Esophagus mucosa (tissue), 1 donor: Measurements from ENCODE around the gene KIRREL3. TPM values are rescaled to one million over a fixed set of nuclear protein-coding genes. Genes with fewer than 3 reads are reported as not detected.

Source experiments
- ATAC-seq: fragments of 200-7000 bp; cut with Tn5 transposase; one replicate; pipeline ENCODE4 v1.9.1; 2020
- total RNA-seq: library from RNA; stranded (reverse); gene quantifications from one replicate; pipeline ENCODE4 v1.2.4, GENCODE V29; 2023
- donor health status: DM: yes; HTN: yes; CAD: no.

The KIRREL3 gene
- total RNA-seq, 1 donor from 2014 or later, result 0.36 TPM

DNA sequence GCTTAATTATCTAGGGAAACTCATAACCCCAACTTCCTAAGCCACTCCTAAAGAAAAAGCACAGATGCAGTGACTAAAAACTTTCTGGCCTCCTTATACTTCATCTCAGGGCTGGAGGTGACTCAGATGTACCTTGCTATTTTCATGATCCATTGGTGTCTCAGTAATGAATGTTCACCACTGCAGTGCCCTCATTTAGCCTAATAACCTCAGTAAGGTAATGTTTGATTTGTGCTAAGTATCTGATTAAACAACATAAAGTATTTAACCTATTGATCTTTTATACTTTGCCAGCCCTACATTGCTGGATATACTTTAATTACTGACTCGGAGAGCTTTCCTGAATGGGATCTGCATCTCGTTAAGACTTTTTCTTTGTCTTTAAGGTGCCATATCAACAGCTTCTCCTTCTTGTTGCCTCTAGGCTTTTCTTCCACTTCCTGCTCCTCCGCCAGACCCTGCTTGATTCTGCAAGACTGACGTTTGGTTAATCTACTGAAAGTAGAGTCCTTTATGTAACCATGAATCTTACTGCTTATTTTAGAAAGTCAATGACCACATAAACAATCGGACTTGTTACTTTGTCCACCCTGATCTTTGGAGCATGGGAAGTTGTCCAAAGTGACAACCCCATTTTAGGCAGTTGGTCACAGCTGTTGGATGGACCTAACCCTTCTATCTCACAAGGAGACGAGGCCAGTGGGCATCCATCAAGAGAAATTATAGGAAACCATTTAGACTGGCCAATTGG, 342.1 kb downstream of the KIRREL3 start:
- no peak for ATAC-seq

DNA sequence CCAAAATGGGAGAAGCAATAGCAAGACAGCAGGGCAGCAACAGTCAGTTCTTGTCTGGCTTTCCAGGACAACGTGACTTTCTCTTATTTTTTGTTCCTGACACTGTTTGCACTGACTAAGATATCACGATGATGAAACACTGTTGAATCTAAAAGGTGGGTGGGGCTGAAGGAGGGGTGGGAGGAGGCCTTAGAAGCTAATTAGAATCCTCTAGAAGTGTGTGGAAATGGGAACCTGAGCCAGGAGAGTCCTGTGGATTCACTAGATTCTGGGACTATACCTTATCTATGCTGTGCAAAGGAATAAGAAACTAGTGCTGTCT, 344.8 kb downstream of the KIRREL3 start:
- peak; percentile 82 for ATAC-seq

DNA sequence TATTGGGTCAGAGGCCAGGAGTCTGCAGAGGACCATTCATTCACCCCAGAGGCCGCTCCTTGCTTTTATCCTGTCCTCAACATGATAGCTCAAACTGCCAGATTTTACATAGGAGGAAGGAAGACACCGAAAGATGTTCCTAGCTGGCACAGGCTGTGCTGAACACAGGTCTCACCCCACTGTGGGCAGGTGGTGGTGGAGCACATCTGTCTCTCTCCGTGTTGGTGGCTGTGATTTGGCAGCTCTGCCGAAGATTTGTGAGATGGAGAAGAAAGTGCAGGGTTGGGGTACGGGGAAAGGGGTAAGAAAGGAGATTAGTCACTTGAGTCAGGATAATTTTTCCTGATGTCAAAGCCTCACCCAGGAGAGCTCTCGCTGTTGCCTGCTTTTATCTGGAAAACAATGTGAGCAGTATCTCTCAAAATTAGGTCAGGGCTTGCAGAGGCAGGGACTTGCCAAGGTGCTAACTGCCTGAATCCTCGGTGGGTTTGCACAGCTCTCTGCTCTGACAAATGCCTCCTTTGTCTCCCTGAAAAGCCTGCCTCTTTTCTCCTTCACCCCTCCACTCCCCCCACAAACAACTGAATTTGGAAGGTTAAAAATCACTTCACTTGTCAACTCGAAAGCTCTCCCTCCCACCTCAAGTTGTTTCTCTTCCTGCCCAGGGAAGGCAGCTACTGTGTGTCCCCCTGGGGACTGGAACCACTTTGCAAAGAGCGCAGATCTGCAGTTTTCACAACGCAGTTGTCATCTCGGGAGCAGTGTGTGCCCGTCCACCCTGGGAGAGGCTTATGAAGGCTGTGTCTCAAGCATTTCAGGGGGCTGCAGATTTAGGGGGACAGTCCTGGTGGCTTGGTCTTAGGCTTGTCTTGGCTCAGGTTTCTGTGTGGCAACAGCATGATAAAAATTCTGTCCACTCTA, 345.4 kb downstream of the KIRREL3 start:
- no peak for ATAC-seq

DNA sequence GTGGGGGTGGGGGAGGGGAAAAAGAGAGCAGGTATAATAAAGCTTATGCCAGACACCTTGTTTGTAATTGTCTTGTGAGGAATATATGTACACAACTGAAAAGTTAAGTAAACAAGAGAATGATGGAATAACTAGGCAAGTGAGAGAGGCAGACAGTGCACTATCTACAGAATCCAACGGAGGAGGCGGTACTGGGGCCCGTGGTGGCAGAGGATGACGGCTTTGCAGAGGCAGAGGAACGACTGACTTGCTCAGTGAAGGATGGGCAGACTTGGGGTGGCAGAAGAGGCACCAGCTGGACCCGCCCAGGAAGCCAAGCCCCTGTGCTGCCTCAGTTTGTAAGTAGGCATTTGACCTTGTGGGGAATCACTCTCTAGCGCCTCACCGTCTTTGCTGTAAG, 347.5 kb downstream of the KIRREL3 start:
- no peak for ATAC-seq

DNA sequence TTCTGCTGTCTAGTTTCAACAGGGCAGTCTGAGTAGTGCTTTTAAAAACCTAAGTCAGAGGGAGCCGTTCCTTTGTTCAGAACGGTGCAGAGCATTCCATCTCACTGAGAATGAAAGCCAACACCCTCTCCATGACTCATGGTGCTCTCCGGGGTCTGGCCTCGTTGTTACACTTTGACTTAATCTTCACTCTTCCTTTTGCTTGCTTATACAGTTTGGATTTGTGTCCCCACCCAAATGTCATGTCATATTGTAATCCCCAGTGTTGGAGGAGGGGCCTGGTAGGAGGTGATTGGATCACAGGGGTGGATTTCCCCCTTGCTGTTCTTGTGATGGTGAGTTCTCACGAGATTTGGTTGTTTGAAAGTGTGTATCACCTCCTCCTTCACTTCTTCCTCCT, 352.8 kb downstream of the KIRREL3 start:
- peak; percentile 98 for ATAC-seq

DNA sequence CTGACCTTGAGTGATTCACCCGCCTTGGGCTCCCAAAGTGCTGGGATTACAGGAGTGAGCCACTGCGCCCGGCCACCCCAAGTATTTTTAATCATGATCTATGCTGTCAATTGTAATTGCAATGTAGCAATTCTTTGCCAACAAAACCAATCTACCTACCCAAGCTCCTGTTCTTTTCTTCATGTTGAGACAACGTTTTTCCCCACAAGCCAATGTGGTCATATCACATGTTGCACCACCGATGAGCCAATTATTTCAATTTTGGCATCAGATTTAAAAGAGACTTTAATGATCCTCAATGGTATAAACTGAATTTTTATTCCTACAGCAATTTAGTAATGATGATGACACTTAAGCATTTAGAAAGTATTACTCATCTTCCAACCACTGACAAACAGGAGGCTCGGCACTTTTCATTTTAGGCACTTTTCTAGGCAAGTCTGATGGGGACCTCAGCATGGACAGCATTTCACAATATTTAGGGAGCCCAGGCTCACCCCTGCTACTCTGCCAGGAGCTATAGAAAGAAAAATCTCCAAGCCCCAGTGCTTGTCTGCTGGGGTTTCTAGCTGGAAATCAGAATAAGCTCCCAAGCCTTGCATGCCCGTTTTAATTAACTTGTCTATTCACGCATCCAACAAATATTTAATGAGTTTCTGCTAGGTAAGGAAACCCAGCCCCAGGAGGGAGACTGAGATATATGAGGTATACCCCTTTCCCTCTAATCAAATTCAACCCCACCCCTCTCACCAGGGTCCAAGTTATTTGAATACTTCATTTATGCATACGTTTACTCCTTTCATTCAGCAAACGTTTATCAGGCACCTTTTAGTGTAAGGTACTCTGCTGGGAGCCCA, 353.6 kb downstream of the KIRREL3 start:
- peak; percentile 62 for ATAC-seq

DNA sequence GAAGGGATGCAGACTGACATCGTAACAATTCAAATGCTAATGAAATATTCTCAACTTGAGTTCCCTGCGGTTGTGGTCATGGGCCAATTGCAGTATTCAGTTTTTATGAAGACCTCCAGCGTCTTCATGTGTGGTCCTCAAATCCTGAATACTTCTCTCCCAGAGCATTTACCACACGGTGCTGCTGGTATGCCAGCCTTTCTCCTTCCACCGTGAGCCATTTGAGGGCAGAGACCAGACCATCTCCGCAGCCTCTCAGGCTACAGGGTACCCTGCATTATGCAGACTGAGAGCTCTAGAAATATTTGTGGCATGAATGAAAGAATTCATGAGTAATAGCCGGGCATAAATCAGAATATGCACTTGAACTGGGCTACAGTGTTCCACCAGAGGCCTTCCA, 355.4 kb downstream of the KIRREL3 start:
- no peak for ATAC-seq

DNA sequence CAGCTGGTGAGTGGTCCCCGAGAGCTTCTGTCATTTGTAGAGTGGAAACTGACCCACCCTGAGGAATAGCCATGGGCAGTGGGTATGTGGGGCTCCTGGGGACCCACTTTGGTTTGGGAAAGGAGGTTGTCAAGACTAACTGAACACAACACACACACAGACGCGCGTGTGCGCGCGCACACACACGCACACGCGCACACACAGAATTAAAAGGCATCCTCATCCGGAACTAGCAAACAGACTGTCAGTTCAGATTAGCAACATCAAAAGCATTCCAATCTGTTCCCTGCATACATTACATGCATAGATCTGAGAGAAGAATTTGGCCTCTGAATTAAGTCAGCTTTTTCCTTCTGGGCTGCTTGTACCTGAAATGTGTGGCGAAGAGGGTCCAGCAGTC, 360.4 kb downstream of the KIRREL3 start:
- ATAC-seq, result no peak

DNA sequence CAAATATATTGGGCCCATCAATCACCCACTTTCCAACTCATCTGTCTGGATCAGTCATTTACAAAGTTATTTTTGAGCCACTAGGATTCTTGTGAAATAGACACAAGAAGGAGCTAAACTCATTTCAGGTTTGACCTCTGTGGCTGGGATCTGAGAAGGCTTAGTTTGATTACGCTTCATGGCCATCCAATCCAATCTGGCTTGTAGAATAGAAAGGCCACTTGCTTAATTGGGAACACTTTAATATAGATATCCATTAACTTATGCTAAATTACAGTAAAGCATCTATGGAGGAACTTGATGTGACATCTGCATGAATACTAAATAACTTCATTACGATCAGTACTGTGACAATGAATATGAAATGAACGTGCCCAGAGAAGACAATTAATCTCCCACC, 360.9 kb downstream of the KIRREL3 start:
- ATAC-seq, result no peak

DNA sequence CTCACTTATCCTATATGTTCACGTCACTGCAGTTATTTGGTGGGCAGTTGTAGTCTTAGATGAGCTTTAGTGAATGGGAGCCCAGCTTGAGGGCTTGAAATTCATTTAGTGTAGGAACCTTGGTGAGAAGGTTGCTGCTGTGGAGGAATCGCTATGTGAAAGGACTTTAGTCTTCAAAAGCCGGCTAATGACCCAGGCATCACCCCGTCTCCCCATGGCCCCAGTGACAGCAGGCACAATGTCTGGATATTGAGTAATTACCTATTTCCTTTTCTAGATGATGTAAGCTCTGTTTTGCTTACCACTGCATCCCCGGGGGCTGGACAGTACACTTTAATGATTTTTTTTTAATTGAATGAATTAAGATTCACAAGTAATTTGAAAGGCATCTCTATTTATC, 361.9 kb downstream of the KIRREL3 start:
- ATAC-seq, result no peak

DNA sequence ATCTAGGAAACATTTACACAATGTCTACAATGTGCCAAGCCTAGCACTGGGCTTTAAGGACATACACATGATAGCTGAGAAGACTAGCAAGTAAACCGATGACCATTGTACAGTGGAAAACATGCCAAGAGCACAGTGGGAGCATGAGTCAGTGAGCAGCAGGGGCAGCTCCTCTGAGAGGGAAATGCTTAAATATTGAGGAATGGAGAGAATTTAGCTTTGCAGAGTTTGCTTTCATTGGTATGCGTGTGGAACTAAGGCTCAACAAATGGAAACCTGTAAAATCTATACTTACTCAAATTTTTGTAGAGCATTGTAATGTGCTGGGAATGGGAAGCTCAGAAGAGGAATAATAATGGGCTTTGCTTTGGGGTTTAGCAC, 362.8 kb downstream of the KIRREL3 start:
- no peak for ATAC-seq

DNA sequence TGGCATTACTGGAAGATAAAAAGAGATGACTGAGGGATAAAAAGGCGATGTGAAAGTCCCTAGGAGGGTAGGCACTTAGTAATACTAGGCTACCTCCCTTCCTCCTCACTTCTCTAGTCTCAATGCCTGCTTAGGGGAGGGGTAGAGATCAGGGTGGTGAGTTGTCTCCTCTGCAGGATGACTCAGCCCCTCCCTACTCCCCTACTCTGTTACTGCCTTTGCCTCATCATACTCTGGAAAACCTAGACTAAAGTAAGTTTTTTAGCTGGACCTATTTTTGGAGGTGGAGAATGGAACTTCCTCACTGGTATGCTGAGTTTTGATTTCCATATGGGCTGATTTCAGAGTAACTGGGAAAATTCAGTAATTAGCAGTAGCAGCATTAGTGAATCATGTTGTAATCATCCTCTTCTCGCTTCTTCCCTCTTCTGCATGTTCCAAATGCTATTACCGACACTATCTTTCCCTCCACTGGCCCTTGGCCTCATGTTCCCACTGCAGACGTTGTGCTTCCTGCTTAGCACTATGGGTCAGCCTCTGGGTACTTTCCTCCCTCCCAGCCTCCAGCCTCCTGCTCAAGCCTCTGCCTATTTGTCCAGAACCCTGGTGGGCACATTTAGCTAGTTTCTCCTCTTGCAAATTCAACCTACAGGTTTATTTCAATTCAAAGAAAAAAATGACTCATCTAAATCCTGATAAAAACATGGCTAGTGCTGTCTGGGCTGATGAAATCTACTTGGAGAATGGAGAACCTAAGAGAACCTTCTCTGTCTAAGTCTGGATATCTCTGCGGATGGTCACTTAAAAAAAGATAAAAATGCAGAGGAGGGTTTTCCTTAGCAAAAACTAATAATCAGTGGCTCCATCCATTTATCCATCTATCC, 363.4 kb downstream of the KIRREL3 start:
- ATAC-seq, result no peak

DNA sequence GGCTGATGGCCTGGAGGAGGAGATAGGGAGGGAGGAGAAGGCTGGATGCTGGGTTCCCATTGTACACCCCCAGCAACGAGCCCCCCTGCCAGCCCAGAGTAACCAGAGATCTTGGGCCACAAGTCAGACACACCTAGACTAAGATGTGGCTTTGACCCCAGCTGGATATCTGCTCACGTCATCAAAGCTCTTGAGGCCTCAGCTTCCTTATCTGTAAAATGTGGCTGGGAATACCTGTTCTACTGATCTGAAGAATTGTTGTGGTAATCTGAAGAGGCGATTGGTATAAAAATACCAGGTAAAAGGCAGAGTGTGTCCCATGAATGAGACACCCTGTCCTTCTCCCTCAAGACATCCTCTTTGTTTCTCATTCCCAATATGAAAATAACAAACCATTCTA, 365.1 kb downstream of the KIRREL3 start:
- no peak for ATAC-seq

DNA sequence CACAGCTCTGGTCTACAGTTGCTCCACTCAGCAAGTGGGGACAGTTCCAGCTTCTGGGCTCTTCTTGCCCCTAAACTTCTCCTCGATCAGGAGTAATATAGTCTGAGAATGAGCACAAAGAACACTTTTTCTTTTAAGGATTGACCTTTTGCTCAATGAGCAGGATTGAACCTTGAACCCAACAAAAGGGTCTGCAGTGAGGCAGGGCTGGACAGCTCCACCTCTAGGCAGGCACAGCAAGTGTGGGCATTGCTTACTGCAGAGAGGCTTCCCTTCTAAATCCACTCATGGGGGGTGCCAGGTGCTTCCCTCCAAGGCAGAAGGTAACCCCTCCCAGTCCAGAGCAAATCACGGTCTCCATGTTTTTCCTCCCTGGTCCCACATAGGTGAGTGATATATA, 365.6 kb downstream of the KIRREL3 start:
- ATAC-seq, result no peak

DNA sequence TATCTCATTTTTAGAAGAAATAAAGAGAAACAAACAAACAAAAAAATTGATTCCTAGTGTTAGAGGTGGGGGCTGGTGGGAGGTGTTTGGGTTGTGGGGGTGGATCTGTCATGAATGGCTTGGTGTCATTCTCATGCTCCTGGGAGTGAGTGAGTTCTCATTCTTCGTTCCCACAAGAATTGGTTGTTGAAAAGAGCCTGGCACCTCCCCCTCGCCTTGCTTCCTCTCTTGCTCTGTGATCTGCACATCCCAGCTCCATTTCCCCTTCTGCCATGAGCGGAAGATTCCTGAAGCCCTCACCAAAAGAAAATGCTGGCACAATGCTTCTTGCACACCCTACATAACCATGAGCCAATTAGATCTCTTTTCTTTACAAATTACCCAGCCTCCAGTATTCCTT, 367.2 kb downstream of the KIRREL3 start:
- no peak for ATAC-seq

DNA sequence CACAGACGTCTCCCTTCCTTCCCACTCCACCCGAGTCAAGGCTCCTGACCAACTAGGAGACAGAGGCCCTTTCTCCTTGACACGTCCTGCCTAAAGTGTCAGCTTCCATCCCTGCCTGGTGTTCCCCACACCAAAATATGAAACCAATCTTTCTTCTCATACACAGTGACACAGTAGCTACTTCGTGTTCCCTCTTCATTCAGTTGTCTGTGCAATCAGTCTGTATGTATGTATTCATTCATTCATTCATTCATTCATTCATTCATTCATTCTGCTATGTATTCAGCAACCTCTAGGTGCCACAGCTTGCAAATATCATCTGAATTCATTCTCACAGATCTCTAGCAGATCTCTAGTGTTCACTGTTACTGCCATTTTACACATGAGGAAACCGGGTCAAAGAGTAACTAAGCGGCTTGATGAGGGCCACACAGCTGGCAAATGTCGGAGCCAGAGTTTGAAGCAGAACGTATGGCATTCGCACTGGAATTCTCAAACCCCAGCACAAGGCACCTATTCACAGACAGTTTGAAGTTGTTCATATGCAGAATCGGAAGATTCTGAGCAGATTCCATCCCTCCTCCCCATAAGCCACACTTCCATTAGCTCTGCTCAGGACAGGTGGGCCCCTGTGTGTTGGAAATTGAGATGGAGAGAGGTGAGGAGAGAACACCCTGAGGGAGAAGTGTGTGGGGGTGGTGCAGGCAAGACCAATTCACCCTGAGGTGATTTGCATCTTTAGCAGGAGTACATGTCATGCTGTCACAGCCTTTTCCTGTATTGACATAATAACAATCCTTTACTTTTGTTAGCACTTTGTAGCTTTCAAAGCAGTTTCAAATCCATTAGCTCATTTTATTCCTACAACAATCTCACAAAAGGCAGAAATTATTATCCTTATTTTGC, 369.4 kb downstream of the KIRREL3 start:
- ATAC-seq, result no peak

DNA sequence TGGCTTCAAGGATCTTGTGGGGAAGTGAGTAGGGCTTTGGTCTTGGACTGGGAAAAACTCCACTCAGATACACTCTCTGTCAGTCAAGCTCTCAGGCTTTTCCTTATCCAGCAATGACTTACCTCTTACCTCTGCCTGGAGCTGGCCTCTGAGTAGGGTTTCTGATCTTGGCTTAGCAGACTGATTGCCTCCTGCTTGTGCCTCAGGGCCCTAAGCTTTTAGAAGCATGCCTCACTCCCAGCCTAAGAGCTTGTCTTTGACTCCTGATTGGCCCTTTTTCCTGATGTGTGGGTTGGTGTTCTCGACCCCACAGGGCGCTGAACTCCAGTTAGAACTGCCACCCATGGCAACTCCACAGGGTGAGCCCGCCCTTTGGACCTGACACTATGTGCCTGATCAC, 370.1 kb downstream of the KIRREL3 start:
- ATAC-seq, result no peak

DNA sequence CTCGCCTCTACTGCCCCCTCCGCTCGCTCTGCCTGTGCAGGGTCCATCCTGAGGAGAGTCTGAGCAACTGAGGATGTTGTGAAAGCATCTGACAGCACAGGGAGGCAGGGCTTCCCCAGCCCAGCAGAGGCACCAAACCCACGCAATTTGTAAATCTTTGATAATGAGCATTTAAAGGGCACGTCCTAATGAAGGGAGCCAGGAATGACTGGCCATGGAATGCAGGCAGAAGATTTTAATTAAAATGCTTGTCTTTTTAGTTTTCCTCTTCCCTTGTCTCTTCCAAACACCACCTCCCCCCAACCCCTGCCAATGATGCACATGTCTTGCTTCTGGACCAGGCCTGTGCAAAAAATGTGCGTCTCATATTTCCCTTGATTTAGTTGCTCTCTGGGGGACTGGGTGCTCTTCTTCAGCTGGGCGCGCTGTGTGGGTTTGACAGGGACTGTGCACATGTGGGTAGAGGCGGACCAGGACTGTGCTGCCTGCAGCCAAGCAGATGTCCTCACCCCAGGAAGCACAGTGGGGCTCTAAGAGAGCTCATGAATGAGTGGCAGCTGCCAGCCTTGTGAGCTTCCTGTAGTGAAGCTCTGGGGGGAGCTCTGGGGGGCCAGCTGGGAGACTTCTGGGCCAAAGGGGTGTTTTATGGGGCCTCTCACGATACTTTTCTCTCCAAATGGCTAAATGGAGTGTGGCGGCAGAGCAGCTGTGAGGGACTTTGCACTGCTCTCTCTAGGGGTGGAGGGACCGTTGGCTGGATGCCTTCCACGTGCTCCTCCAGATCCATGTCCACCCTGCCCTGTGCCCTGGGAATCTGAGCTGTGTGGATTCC, 371.6 kb downstream of the KIRREL3 start:
- no peak for ATAC-seq

DNA sequence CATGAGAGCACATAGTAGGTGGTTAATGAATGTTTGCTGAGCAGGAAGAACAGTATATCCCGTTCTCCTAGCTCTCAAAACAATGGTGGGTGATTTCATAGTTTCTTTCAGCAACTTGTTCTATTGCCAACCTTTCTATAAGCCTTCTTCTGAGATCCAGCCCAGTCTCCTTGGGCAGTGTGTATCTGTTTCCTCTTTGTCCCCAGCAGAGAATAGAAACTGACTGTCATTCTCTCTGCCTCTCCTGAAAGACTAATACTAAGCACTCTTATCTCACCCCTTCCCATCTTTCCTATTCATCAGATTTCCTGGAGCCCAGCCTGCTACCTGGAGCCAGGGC, 372.1 kb downstream of the KIRREL3 start:
- ATAC-seq, result no peak

DNA sequence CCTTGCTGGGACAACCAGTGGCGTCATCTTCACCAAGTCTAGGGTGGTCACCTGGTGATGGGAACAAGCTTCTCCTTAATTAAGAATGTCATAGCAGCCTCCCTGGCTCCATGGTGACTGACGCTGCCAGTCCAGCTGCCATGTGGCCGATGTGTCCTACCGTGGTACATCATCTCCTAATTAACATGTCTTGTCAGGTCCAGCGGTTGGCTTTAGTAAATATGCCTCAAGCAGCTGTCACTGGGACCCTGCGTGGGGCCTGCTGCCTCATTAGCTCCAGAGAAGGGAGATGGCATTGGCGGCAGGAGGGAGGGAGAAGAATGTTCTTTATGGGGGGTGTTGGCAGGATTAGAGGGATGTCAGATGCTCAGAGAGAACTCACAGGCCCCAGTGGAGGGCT, 373.1 kb downstream of the KIRREL3 start:
- ATAC-seq, result no peak
